Activated T-cell treated with anti-CD3 and anti-CD28 coated beads for 1 hour (primary cell): ENCODE results near the gene GPM6B.

Experiments
- DNase-seq: peaks from one replicate; pipeline ENCODE4 v3.0.0-alpha.2; 2020; ENCODE audit warnings: low read depth

Gene GPM6B

DNA sequence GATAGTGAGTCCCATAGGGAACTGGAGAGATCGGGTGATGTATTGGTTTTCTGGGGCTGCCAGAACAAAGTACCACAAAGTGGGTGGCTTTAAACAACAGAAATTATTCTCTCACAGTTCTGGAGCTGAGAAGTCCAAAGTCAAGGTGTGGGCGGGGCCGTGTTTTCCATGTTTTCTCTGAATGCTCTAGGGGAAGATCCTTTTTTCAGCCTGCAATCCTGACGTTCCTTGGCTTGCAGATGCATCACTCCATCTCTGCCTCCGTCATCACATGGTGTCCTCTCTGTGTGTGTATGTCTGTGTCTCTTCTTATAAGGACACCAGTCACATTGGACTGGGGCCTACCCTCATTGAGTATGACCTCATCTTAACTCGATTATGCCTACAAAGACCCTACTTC, 7.9 kb upstream of the GPM6B start:
- no peak for DNase-seq

DNA sequence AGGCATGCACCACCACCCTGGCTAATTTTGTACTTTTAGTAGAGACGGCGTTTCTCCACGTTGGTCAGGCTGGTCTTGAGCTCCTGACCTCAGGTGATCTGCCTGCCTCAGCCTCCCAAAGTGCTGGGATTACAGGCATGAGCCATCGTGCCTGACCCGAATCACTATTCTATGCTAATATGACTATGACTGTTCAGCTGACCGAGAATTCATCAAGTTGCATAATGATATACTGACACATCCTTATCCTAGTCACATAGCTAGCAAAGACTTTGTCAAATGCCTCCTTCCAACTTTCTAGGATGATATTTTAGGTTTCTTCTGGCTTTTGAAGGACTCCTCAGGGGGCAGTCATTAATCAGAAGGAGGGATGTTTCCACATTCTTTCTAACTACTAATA, 4.8 kb upstream of the GPM6B start:
- no peak for DNase-seq

DNA sequence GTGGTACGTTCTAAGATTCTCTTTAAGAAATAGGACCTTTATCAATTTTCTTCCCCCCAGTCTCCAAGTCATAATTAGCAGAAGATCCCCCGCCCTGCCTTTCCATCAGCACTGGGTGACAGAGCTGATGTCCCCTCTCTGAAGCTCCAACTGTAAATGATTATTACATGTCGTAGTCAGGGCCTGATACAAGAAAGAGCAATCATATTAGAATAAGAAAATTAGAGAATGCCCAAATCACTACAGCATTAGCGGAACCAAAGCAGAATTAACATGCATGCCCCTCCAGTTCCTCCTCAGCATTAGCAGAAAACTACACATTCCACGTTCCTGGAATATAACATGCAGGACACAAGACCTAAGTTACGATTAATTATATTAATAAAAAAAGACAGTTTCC, 717 bp downstream of the GPM6B start:
- DNase-seq, result no peak

DNA sequence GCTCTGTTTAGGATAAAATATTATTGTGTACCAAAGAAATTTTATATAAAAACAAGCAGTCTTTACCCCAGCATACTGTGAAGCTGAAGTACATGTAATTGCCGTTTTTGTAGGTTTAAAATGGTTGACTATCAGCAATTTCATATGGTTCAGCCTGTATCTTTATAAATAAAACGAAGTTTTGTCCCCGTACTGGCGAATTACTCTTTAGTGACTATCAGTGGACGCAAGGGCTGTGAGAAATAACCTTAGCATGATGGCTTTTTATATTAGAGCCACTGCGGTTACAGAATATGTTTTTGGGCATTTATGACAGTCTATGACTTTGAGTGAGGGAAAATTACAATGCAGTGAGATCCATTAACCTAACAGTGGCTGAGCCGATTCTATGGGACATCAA, 1.2 kb downstream of the GPM6B start:
- DNase-seq, result no peak

DNA sequence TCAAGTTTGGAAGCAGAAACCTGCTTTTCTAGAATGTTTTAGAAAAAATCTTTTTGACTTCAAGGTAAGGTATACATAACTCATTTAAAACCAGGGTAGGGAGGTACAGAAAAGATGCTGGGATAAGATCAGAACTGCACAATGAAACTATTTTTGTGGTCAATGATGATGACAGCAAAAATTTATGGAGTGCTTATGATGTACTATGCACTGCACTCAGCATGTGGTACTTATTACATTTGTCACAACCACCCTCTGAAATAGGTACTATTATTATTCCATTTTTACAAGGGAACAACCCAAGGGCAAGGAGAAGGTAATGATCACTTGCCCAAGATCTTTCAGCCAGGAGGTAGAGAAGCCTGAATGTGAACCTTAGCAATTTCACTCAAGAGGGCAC, 8.0 kb downstream of the GPM6B start:
- no peak for DNase-seq

DNA sequence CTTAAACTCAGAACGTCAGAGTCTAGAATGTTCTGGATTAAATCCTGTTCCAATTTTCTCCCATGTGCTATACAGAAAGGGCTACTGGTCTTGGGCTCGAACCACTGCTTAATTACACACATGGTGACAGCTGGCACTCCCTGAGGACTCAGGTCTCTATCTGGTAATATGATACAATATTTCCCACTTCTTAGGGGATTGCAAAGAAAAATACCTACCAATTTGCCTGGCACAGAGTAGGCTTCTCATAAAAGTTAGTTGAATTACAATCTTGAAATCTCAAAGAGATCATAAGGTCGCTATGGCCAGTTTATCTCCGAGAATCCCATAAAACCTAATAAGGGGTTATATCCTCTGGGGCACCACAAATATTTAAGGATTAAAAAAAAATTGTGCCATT, 8.6 kb downstream of the GPM6B start:
- DNase-seq, result no peak

DNA sequence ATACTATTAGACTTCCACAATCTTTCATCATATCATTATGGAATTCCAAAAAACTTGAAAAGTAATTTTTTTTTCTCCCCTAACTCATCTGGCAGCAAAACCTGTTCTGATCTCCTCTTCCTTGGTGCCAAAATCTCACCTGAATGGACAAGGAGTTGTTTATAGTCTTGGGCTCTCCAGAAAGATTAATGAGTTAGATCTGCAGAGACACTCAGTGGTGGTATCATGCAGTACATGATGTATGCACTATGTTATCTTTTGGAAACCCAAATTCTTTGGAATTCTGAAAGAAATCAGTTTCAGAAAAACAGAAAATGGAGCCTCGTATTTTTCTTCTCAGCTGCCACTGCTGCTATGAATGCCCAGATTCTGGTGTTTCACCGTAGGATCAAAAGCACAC, 11.7 kb downstream of the GPM6B start:
- no peak for DNase-seq

DNA sequence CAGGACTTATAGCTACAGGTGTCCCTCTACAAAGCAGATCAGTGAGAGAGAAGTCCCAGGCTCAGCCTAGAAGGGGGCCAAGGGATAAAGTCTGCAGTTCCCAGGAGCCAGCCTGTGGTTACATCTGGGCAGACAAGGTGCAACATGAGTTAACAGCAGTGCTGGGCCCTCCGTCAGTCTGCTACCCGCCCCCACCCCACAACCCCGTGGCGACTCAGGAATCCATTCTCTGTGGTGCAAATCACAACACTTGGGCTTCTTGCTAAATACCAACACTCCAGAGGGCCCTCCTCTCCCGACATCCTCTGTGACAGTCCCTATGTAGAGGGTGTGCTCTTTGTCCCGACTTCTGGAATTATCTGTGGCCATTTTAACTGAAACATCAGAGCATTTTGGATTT, 13.8 kb downstream of the GPM6B start:
- no peak for DNase-seq

DNA sequence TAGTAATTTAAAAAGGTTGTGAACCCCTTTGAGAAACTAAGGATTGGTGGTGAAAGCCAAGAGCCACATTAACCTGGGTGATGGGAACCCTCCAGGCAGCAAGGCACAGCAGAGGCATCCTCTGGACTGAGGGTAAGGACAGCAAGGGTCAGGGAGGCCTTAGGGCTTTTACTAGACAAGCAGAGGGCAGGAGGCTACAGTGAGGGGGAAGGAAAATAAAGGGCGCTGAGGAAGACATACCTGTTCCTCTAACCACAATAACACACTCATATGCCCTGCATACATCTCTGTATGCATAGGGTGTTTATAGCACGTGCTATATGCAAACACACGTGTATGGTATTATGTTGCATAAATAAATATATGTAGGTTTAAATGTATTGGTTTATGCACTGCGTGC, 18.7 kb downstream of the GPM6B start:
- DNase-seq, result no peak

DNA sequence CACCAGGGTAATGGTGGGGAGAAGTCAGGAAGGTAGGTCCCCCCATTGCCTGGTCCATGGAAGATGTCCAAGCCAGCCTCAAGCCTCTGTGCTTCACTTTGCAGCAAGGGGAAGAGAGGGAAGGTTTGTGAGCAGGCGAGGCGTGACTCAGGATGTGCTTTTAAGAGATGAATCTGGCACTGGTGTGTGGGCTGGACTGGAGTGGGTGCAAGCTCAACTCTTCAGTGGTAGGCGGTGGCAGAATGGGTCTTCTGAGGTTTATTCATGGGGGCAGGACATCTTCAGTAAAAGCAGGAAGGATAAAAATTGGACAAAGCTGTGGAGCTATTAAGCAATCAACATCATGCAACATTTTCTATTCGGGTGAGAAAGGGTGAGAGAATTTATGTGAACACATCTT, 19.4 kb downstream of the GPM6B start:
- DNase-seq, result no peak

DNA sequence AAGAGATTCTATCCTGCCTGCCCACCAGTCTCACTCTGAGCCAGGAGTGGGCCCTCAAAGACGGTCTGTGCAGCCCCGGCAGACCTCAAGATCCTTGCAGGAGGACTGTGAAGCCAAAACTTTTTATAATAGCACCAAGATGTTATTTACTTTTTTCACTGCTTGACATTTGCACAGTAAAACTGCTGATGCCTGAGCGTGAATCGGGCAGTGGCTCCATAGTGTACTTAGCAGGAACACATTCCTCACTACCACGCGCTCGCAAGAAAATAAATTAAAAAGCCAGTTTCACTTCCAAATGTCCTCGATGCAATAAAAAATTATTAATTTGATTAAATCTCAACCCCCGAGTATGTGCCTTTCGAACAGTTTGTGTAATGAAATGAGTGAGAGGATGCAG, 22.5 kb downstream of the GPM6B start:
- DNase-seq, result no peak

DNA sequence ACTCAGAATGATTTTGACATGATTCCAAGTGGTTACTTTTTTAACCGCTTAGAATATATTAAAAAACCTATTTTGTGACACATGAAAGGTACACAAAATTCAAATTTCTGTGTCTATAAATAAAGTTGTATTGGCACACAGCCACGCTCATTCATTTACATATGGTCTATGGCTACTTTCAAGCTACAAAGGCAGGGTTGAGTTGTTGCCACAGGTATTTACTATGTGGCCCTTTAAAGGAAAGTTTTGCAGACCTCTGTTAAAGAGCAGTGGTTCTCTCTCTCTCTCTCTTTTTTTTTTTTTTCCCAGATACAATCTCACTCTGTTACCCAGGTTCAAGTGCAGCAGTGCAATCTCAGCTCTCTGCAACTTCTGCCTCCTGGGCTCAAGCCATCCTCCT, 23.0 kb downstream of the GPM6B start:
- no peak for DNase-seq

DNA sequence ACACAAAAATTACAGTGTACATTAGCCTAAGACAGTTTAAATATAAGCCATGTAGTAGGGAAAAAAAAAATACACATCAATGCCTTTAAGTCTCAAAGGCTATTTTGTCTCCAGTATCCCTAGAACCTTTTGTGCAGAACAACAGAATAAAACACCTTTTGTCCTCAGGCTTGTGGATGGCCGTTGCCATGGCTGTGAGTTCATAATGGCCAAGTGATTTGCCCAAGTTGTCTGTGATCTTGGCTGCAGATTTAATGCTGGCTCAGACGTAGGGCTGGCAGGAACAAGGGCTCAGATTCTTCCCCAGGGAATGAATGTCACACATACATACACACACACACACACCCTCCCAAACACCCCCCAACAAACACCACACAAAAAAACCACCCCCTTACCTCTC, 25.3 kb downstream of the GPM6B start:
- no peak for DNase-seq

DNA sequence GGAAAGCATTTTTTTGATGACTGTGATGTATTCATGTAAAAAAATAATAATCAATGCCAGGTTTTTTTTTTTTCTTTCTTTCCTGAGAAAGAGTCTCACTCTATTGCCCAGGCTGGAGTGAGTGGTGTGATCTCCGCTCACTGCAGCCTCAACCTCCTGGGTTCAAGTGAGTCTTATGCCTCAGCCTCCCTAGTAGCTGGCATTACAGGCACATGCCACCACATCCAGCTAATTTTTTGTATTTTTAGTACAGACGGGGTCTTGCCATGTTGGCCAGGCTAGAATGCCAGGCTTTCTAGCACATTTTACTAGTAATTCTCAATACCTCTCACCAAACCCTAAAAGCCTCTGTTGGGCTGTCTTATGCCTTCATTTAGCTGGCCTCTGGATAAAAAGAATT, 25.7 kb downstream of the GPM6B start:
- DNase-seq, result no peak

DNA sequence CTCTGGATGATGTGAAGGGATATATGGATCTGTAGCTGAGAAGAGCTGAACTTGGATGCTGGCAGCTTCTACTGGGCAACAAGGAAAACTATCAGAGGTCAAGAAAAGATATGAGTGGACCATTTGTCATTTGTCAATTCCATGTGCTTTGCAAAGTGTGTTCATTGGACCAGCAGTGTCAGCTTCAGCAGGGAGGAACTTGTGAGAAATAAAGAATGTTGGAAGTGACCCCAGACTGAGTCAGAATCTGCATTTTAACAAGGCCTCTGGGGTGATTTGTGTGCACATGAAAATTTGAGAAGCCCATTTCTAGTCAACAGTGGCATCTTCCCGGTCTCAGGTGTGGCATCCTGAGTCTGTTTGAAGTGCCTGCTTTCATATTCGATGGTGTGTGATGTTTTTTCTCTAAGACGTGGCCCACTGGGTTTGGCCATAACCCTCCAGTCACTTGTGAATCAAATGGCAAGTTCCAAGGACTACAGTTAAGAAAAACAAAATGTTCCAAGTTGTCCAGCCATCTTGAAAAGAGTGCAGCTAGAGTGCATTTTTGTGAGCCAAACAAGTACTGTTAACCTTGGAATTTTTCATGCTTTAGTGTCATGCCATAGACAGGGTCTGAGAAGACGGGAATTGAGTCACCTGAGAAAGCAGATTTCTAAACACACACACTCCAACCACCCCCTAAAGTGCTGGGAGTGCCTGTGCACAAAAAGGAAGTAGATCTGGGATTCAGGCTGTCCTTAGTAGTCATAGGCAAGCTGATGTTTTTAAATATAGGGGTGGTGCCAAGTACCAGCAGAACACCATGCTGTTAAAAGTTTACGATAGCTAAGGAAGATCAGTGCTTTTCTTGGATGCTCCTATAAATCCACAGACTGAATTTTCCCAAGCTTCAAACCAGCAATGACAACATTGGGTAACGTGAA, 26.4 kb downstream of the GPM6B start:
- DNase-seq, result no peak

DNA sequence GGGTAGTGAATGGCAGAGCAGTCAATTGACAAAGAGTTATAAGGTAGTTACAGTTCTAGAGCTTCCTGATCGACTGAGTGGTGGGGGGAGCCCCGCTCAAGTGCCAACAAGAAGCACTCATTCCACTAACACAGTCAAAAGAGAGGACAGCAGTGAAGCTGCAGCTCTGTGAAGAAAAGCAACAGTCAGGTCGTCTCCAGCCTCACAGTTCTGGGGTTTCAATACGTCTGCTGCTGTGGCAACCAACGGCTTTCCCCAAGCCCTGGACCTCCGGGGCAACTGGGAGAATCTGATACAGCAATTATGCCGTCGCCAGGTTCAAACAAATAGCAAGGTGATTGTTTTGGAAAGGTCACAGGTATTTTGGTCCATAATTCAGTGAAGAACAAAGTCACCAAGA, 30.8 kb downstream of the GPM6B start:
- DNase-seq, result no peak

DNA sequence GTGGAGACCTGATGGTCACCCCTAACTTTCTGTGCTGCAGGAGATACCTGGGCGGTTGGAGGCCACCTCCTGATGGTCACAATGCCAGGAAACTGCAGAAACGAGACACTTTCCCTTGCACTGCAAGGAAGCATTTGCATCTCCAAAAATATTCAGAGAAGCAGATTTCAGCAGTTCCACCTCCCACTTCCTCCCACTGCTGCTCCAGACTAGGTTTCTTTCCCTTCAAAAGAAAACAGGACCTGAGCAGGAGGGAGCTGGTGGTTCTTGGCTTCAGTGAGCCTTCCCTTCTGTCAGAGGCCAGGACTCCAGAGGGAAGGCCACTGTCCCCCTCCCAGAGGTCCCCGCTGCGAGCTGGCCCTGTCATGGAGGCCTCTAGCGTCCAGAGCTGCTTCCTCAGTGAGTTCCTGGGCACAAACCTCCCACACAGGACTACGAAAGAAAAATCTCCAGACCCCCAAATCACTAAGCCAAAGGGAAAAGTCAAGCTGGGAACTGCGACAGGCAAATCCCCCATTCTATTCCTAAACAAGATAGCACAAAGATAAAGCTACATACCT, 35.9 kb downstream of the GPM6B start:
- DNase-seq, result no peak

DNA sequence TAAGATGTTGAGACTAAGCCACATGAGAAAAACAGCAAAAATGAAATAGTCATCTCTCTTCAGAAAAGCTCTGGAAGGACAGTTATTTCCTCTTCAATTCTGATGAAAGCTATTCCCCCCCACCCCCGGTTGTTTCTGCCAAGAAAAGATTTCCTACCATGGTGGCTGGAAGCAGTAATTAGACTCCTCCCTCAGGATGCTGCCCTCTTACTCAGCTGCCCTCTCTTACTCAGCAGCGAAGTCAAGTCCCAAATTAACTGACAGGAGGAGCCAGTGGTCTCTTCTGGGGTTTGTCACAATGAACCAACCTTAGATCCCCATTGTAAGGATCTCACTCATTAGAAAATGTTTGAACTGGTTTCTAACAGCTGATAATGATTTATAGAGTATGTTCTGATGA, 38.0 kb downstream of the GPM6B start:
- no peak for DNase-seq

DNA sequence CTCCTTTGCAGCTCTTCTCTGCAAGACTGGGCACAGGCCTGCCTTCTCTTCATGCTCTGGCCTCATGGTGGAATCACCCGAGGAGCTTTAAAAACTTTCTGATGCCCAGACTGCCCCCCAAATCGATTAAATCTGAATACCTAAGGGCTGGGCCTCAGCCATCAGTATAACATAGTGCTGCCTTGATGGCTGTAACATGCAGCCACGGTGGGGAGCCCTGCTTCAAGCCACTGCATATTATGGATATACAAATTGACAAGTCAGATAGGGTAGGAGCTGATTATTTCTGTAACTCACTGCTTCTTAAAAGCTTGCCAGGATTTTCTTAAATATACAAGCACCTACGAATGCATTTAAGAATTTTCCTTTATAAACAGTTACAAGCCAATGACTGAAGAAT, 40.5 kb downstream of the GPM6B start:
- DNase-seq, result no peak

DNA sequence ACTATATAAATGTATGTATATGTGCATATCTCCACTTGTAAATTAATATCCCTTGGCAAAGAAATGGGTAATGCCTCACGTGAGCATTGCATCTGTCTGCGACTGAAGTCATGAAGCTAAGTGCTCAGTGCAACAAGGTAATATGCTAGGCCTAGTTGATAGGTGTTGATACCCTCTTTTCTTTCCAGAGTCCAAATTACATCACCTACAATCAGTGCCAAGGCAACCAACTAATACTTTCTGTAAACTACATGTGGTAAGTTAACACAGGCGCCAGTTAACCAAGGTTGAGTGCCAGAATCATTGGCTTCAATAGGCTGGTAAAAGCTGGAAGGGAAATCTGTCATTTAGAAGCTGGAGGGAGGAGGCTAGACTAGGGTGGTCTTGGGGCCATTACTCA, 41.1 kb downstream of the GPM6B start:
- no peak for DNase-seq

DNA sequence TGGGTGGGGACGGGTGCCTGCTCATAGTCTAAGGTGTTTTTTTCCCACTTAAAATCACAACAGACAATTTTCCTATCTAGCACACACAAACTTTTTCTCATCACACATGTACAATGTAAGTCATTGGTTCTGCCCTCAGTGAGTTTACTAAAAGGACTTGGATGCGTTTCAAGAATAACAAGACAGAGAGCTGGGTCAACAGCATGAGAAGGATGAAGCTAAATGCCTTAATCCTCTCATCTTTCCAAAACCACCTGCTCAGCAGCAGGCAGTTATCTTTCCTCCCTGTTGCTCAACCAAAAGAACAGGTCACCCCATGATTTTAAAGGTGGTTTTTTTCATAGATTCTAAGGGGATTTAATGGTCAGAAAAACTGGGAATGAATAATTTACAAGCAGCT, 42.2 kb downstream of the GPM6B start:
- DNase-seq, result no peak

DNA sequence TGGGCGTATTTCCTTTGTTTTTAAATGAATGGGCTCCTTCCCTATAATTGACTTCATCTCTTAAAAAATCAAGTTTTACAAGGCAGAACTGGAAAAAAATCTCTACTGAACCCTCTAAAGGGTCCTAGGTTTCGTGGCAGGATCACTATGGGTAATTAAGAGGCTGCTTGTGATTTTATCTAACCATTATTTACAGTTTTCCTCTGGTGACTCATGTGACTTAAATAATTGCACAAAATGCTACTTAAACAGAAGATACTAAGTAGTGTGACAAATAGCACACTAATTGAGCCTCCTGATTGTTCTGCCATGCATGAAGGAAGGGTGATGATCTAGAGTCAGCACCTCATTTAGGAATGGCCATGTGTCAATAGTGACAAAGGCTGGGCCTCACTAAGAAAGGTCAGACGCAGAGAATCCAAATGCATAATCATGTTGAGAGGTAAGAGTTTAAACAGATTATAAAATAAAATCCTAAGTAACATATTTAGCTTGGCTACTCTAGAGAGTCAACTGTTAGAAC, 46.8 kb downstream of the GPM6B start:
- no peak for DNase-seq

DNA sequence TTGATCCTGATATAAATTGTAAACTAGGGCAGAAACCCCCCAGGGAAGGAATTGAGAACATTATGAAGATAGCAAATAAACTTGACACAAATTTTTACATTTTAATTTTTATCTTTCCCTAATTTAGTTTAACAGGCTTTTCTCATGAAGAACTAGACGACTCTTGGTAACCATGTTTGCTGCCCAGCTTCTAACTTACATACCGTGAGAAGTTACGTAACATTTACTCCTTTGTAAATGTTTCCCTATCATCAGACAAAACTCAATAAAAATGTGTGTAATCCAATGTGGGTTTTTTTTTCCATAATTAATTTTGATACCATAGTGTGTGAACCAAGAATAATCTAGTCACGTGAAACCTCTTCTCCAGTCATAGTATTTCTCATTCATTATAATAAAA, 48.0 kb downstream of the GPM6B start:
- no peak for DNase-seq

DNA sequence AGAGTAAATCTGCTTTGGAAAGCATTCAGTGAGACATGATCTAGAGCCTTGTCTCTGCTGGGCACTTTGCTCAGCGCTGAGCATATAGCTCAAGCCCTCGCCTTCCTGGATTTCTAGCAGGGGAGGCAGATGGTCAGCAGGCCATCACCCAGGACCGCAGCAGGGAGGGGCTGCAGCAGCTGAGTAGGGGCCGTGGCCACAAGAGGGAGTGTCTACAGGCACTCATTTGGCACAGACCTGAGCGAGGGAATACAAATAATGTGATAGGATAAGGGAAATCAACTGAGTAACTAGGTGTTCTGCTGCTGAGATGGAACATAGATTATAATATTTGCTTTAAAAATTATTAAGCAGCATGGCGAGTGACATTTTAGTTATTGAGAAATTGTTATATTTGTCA, 52.1 kb downstream of the GPM6B start:
- DNase-seq, result no peak
